ENCODE measurements around the gene ADD2.

Gene ADD2, protein sequence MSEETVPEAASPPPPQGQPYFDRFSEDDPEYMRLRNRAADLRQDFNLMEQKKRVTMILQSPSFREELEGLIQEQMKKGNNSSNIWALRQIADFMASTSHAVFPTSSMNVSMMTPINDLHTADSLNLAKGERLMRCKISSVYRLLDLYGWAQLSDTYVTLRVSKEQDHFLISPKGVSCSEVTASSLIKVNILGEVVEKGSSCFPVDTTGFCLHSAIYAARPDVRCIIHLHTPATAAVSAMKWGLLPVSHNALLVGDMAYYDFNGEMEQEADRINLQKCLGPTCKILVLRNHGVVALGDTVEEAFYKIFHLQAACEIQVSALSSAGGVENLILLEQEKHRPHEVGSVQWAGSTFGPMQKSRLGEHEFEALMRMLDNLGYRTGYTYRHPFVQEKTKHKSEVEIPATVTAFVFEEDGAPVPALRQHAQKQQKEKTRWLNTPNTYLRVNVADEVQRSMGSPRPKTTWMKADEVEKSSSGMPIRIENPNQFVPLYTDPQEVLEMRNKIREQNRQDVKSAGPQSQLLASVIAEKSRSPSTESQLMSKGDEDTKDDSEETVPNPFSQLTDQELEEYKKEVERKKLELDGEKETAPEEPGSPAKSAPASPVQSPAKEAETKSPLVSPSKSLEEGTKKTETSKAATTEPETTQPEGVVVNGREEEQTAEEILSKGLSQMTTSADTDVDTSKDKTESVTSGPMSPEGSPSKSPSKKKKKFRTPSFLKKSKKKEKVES

DNA sequence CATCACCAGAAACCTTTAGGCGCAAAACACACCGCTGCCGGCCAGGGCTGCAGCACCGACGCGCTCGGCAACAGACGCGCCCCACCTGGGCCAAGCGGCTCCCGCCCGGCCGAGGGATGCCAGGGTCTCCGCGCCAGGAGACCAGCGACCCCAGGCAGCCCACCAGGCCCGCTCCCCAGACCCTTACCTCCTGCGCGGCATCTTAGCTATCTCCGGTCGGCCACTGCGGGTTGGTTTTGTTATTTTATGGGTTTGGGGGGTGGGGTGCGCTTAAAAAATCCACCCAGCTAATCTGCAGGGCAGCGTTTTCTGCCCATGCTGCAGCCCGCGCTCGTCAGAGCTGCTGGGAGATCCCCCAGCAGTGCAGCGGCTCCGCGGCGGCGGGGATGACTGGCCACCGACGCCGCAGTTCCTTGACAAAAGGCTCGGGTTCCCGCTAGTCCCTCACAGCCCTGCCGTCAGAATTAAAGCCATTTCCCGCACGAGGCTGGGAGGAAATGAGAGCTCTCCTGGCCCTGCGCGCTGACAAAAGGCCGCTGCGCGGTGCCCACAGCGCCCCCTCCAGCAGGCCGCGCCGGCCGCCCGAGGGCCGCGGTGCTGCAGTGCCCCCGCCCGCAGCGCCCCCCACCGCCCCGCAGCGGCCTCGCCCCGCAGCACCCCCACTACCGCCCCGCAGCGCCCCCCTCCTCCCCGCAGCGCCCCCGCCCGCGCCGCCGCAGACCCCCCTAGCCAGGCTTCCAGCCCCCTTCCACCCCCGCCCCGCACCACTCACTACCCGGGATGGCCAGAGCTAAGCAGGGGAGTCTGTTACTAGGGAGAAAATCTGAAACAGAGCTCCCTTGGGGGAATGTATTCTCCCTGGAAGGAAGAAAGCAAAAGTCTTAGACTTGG lies at the start of gene ADD2:
Gene ADD2 (minus strand): TSS at position 502 of the 891 bp plus-strand sequence. CDS start 61,792 bp downstream, outside the sequence.
- Histone ChIP-seq H3K4me3 (ENCODE audit: low read depth, low read length) (peak within 1 kb of the TSS; percentile 89), H3K27me3 (ENCODE audit: insufficient read depth, low read depth, severe bottlenecking) (no peaks in the 10 kb centered on the region), H3K9me3 (ENCODE audit: severe bottlenecking) (no peaks in the 10 kb centered on the region), H3K27ac (peak within 1 kb of the TSS; percentile 94), H3K36me3 (peaks cover 7% of the 10 kb centered on the region)
- DNase-seq, result peak; percentile 86
- TF ChIP-seq, protein P1, sequence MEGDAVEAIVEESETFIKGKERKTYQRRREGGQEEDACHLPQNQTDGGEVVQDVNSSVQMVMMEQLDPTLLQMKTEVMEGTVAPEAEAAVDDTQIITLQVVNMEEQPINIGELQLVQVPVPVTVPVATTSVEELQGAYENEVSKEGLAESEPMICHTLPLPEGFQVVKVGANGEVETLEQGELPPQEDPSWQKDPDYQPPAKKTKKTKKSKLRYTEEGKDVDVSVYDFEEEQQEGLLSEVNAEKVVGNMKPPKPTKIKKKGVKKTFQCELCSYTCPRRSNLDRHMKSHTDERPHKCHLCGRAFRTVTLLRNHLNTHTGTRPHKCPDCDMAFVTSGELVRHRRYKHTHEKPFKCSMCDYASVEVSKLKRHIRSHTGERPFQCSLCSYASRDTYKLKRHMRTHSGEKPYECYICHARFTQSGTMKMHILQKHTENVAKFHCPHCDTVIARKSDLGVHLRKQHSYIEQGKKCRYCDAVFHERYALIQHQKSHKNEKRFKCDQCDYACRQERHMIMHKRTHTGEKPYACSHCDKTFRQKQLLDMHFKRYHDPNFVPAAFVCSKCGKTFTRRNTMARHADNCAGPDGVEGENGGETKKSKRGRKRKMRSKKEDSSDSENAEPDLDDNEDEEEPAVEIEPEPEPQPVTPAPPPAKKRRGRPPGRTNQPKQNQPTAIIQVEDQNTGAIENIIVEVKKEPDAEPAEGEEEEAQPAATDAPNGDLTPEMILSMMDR (IDR thresholded peaks at IDR 0.05; ENCODE audit: low read depth, low read length), result peak; percentile 88

DNA sequence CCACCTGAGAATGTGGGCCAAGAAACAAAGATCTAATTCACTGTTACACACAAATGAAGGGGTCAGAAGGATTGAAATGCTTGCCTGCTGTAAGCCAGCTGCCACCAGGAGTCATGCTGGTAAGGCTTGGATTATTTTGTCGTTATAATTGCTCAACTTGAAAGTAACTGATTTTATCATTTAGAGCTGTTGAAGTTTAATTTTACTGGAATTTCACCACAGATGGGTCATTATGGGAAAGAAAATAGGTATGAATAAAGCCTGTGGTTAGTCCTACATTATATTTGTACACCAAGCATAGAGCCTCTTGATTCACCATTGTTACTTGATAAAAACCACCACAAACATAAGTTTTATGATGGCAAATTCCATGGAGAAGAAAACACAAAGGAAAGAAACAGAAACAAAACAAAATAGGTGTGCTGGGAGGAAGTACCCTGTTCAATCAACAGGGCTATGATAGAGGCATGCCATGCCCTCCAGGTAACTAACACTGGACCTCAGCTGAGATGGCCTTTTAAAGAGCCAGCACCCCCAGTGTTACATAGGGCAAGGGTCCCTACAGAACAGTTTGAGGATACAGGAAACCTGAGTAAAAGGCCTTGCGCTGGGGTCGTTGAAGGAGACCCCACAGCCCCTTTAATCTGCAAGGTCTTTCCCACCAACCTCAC lies 49.4 kb upstream of the ADD2 start:
- no peak overlapping the region for H3K4me3 ChIP-seq (ENCODE audit: low read depth, low read length)
- H3K36me3 ChIP-seq, result no peaks in the 10 kb centered on the region
- no peak for DNase-seq

GRCh38 chr2:70816726-70817125 lies 48.7 kb upstream of the ADD2 start:
- Histone ChIP-seq H3K4me3 (ENCODE audit: low read depth, low read length) (no peak overlapping the region), H3K9me3 (ENCODE audit: severe bottlenecking) (no peaks in the 10 kb centered on the region), H3K36me3 (no peaks in the 10 kb centered on the region), H3K27me3 (ENCODE audit: insufficient read depth, low read depth, severe bottlenecking) (no peaks in the 10 kb centered on the region), H3K27ac (no peak overlapping the region)
- DNase-seq, result no peak
- TF ChIP-seq, protein P1 (IDR thresholded peaks at IDR 0.05; ENCODE audit: low read depth, low read length), result no peak

More for the DNA sequence above, 49.4 kb upstream of the ADD2 start:
- H3K9me3 ChIP-seq (ENCODE audit: severe bottlenecking), result no peaks in the 10 kb centered on the region
- TF ChIP-seq, protein P1 (IDR thresholded peaks at IDR 0.05; ENCODE audit: low read depth, low read length), result no peak
- H3K27ac ChIP-seq, result no peak overlapping the region
- H3K27me3 ChIP-seq (ENCODE audit: insufficient read depth, low read depth, severe bottlenecking), result no peaks in the 10 kb centered on the region

- Histone ChIP-seq H3K36me3 (no peaks in the 10 kb centered on the region), H3K27me3 (ENCODE audit: insufficient read depth, low read depth, severe bottlenecking) (no peaks in the 10 kb centered on the region), H3K9me3 (ENCODE audit: severe bottlenecking) (no peaks in the 10 kb centered on the region), H3K27ac (peak overlapping the region; percentile 75), H3K4me3 (ENCODE audit: low read depth, low read length) (no peak overlapping the region)
- TF ChIP-seq, protein P1 (IDR thresholded peaks at IDR 0.05; ENCODE audit: low read depth, low read length), result 0 out of 2 replicates have a peak, but pooled peaks have one; percentile 22
- DNase-seq, result peak; percentile 91
Observed at GRCh38 chr2:70808983-70809958, 41.3 kb upstream of the ADD2 start.

Data from WERI-Rb-1 (cell line).